HG03108 (cell line): ENCODE data around the gene TBC1D3B.
"Not testable (repeated sequence)": the region's sequence is repeated elsewhere in the genome, so short reads cannot be mapped to it uniquely, and the experiment has no call there.

Experiments used
- ATAC-seq: cut with Tn5 transposase; IDR thresholded peaks from one replicate; pipeline ENCODE4 v1.9.1; 2021; ENCODE audit warnings: moderate library complexity; ENCODE audit not compliant: unreplicated experiment

TBC1D3B gene

GRCh38 chr17:36176536-36176935 lies at the start of gene TBC1D3B:
Gene TBC1D3B, minus strand, starts transcription at chr17:36176636. Its CDS starts 1,586 bp downstream, at chr17:36175050.
- not testable (repeated sequence) for ATAC-seq

- not testable (repeated sequence) for ATAC-seq
Measured at GRCh38 chr17:36222967-36223366, 46.5 kb upstream of the TBC1D3B start.

DNA sequence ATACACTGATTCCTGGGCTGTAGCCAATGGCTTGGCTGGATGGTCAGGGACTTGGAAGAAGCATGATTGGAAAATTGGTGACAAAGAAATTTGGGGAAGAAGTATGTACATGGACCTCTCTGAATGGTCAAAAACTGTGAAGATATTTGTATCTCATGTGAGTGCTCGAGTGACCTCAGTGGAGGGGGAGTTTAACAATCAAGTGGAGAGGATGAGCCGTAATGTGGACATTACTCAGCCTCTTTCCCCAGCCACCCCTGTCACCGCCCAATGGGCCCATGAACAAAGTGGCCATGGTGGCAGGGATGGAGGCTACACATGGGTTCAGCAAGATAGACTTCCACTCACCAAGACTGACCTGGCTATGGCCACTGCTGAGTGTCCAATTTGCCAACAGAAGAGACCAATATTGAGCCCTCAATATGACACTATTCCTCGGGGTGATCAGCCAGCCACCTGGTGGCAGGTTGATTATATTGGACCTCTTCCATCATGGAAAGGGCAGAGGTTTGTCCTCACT lies 45.2 kb upstream of the TBC1D3B start:
- ATAC-seq = not testable (repeated sequence)

DNA sequence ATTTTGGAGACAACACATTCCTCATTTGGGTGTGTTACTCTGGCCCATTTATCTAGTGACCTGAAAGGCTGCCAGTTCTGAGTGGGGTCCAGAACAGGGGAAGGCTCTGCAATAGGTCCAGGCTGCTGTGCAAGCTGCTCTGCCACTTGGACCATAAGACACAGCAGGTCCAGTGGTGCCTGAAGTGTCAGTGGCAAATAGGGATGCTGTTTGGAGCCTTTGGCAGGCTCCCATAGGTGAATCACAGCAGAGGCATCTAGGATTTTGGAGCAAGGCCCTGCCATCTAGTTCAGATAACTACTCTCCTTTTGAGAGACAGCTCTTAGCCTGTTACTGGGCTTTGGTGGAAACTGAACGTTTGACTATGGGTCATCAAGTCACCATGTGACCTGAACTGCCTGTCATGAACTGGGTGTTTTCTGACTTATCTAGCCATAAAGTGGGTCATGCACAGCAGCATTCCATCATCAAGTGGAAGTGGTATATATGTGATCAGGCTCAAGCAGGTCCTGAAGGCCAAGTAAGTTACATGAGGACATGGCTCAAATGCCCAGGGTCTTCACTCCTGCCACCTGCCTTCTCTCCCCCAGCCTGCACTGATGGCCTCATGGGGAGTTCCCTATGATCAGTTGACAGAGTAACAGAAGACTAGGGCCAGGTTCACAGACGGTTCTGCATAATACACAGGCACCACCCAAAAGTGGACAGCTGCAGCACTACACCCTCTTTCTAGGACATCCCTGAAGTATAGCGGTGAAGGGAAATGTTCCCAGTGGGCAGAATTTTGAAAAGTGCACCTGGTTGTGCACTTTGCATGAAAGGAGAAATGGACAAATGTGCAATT lies 44.5 kb upstream of the TBC1D3B start:
- not testable (repeated sequence) for ATAC-seq

DNA sequence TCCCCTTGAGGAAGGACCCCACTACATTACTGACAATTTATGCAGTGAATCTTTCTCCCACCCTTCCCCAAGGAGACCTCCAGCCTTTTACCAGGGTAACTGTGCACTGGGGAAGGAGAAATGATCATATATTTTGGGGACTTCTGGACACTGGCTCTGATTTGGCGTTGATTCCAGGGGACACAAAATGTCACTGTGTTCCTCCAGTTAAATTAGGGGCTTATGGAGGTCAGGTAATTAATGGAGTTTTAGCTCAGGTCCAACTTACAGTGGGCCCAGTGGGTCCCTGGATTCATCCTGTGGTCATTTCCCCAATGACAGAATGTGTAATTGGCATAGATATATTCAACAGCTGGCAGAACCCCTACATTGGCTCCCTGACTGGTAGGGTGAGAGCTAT lies 43.1 kb upstream of the TBC1D3B start:
- ATAC-seq = not testable (repeated sequence)

DNA sequence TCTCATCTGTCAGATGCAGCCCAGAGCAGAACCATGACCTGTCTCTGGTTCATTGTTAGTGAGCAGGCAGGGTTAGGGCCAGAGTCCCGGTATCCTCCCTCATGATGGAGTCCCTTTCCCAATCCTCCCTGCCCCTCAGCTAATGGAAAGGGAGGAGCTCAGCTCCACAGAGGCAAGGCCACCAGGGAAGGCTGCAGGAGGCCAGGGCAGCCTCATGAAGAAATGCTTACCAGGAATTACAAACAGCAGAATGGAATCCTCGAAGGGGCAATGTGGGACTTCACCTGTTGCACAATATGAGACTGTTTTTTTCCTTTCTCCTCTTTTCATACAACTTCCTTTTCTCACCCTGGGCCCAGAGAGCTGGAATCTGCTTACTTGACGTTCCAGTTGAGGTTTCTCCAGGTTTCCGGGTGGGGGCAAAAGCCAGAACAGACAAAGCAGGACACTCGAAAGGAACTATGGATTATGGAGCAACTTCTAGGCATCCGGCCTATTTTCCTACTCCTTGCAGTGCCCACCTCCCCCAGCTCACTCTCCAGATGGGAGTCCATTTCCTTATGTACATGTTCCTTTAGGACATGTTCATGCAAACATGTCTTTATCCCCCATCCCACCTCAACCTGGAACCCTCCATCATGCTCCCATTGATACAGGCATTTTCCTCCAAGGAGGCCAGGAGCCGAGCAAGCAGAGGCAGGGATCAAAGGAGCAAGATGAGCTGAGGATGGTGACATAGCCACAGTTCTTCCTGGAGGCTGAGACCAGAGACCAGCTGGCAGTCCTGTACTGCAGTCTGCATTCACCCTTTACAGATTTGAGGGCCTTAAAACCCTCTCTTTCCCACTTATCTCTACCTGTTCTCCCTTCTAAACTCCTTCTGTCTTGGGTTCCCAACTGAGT lies 39.2 kb upstream of the TBC1D3B start:
- not testable (repeated sequence) for ATAC-seq

GRCh38 chr17:36214918-36215317 lies 38.5 kb upstream of the TBC1D3B start:
- ATAC-seq = no peak

- no peak for ATAC-seq
Measured at GRCh38 chr17:36213695-36214094, 37.3 kb upstream of the TBC1D3B start.

DNA sequence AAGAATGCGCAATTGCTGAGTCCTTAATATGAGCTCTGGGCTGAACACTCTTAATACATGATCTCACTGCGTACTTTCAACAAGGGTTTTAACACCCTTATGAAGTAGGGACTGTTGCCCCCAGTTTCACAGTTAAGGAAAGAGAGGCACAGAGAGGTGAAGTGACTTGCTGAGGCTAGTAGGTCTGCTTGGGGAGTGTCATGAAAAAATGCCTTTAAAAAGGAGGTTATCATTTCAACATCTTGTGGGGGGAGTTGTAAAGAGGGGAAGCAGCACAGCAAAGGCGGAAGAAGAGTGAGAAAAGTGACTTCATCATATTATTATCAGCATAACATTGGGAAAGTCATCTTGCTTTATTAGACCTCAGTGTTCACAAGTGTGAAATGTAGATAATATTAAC lies 36.5 kb upstream of the TBC1D3B start:
- ATAC-seq = no peak

- ATAC-seq = no peak
Measured at GRCh38 chr17:36212272-36212605, 35.8 kb upstream of the TBC1D3B start.

DNA sequence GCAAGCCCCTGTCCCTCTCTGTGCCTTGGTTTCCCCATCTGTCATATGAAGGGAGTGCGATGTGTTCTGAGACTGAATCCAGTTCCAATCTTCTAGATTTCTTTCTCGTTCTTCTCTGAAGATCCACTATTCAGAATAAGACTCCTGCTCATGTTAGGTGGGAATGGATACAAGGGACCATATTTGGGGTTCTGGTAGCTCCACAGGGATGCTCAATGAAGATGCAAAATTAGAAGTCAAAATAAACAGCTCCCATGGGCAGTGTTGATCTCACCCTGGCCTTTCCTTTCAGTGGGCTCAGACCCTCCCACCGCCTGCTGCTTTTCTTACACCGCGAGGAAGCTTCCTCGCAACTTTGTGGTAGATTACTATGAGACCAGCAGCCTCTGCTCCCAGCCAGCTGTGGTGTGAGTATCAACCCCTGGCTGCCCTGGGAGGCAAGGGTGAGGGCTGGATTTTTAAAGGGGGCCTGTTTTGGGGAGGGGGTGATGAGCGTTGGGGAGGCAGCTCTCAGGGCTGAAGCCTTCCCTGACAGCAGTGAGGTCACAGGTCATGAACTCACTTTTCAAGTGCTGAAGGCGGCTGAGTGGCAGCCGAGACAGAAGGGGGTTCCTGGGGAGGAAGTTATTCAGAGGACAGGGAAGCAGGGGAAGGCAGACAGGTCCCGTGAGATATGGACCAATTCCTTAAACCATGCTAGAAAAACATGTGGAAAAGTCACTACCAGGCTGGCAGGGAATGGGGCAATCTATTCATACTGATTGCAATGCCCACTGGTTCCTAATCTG lies 35.2 kb upstream of the TBC1D3B start:
- not testable (repeated sequence) for ATAC-seq

- peak; percentile 59 for ATAC-seq
Measured at GRCh38 chr17:36210439-36211211, 34.2 kb upstream of the TBC1D3B start, which contains the start of gene CCL4L2. Gene CCL4L2, plus strand, starts transcription at chr17:36211063.

DNA sequence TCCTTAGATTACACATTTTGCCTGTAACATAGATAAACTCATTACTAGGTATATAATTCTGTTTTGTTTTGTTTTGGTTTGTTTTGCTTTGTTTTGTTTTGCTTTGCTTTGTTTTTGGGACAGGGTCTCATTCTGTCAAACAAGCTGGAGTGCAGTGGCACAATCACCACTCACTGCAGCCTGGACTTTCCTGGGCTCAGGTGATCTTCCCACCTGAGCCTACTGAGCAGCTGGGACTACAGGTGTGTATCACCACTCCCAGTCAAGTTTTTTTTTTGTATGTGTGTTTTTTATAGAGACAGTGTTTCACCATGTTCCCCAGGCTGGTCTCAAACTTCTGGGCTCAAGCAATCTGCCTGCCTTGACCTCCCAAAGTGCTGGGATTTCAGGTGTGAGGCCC lies 33.1 kb upstream of the TBC1D3B start:
- ATAC-seq = no peak

DNA sequence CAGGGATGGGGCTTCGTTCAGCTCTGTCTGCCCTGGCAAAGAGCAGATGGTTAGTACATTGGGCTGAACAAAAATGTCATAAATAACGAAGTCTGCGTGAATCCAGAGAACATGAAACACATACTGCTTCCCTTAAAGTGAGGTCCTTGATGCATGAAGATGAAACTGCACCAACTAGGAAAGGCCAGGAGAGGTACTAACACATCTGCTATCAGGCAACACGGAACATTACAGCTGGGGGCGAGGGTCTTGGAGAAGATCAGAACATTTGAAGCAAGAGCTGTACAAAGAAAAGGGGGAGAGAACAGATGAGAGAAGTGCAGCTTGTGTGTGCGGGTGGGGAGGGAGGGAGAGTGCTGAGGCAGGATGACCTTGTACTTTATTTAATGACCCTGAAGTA lies 30.9 kb upstream of the TBC1D3B start:
- ATAC-seq = not testable (repeated sequence)

- ATAC-seq = not testable (repeated sequence)
Measured at GRCh38 chr17:36206486-36206821, 30.0 kb upstream of the TBC1D3B start.

- ATAC-seq = peak; percentile 32
Measured at GRCh38 chr17:36205637-36206485, 29.4 kb upstream of the TBC1D3B start.

DNA sequence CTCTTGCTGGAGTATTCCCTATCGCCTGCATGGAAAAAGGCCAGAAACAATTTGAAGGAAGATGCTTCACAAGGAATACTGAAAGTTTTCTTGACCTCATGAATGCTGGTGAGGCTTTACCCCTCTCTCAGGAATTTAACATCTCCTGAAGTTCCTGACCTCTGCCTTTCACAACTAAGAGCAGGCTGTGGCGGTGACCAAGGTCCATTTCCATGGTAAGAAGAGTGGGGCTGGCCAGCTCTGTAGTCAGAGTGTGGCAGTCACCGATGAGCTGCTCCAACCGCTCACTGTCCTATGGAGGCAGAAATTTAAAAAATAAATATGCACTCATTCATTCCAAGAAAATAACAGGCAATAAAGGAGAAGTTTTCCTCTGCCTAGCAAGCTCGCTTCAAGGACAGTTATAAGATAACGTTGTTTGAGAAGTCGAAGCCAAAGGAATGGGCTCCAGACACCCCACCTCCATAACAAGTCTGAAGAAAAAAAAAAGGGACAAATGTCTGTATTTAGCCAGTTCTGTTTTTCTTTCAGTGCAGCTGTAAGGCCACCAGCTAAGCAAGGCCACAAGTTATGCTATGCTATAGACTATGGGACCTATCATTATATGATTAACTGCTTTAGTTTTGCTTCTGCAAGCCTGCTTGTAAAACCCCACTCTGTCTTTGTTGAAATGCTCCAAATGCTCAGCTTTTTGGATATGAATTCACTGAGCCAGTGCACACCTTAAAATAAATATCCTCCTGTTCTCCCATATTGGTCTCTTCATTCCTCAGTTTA lies 28.5 kb upstream of the TBC1D3B start:
- ATAC-seq = no peak

GRCh38 chr17:36203335-36203734 lies 26.9 kb upstream of the TBC1D3B start:
- ATAC-seq = no peak
